LHCN-M2 (cell line): Measurements from ENCODE around the gene EPB41L2. TPM values are rescaled to one million over a fixed set of nuclear protein-coding genes. Genes with fewer than 3 reads are reported as not detected.
A peak's percentile ranks its signal among the peaks of the same experiment; 100 is the strongest.

Experiments
- DNase-seq: peaks from one replicate; pipeline ENCODE4 v3.0.0-alpha.2; 2012; ENCODE audit warnings: low read depth
- total RNA-seq: library from RNA; depleted of rRNA; stranded (reverse); fragments of >200 nt; gene quantifications from 2 replicates; pipeline ENCODE4 v1.2.3, GENCODE V29; 2014

EPB41L2 gene
- total RNA-seq, 1 experiment from 2014 or later = 26.2 TPM

- no peak for DNase-seq
These were observed 84.2 kb downstream of the EPB41L2 start for GRCh38 chr6:130978660-130979396.

DNA sequence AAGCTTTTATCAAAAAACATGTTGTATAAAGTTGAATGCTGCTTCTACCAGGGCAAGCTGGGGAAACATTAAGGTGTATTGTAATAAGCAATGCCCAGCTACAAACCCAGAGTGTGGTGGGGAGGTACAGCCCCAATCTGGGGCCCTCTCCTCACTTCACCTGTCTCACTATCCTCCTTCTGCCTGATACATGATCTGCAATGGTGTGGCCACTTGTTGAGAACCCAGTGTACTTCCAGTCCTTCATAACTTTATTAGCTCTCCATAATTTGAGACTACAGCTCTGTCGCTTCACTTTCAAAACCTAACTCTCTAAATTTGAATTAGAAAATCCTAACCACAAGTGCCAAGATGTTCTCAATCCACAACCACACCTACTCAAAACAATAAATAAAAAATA is 84.9 kb downstream of the EPB41L2 start:
- no peak for DNase-seq

DNA sequence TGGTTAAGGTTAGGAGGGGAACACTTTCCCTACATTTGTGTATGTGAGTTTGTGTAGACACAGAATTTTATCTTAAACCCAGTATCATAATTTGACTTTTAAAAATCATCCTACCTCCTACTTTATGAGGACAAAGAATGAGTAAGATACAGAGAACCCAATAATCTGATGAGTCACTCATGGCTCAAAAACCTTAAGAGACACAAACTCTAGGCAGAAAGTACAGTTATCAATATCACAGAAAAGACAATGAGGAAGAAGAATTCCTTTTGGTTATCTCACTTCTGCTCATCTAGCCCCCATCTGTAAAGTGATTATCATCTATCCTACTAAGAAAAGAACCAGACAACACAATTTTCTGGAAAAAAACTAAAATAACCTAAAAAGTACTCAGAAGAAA is 87.7 kb downstream of the EPB41L2 start:
- DNase-seq = peak; percentile 38

DNA sequence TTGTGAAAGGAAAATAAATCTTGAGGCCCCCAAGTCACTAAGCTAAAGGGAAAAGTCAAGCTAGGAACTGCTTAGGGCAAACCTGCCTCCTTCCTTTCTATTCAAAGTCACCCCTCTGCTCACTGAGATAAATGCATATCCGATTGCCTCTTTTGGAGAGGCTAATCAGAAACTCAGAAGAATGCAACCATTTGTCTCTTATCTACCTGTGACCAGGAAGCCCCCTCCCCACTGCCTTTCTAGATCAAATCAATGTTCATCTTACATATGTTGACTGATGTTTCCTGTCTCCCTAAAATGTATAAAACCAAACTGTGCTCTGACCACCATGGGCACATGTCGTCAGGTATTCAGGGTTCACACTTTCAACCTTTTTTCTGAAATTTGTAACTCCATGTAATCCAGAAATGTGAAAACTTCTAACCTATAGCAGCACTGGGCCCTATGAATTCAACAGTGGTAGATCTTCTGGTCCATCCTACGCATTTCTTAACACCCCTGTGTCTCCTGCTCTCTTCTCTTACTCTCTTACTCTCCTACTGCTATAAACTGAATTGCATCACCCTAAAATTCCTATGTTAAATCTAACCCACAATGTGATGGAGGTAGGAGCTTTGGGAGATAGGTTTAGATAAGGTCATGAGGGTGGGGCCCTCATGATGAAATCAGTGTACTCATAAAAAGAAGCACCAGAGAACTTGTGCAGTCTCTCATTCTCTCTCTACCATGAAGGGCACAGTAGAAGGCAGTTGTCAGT is 89.3 kb downstream of the EPB41L2 start:
- no peak for DNase-seq

DNA sequence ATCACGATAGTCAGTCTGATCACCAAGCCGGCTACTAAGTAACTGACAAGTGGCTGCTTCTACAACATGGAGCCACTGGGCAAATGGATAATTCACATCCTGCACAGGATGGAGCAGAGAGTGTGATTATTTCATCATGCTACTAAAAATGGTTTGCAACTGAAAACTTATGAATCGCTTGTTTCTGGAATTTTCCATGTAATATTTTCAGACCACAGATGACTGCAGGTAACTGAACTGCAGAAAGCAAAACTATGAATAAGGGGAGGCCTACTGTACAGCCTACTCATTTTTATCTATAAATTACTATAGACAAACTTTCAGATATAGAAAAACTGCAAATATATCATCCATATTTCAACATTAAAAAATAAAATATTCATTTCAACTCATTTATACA is 91.5 kb downstream of the EPB41L2 start:
- no peak for DNase-seq

- no peak for DNase-seq
These were observed 92.1 kb downstream of the EPB41L2 start for GRCh38 chr6:130970839-130971410.

DNA sequence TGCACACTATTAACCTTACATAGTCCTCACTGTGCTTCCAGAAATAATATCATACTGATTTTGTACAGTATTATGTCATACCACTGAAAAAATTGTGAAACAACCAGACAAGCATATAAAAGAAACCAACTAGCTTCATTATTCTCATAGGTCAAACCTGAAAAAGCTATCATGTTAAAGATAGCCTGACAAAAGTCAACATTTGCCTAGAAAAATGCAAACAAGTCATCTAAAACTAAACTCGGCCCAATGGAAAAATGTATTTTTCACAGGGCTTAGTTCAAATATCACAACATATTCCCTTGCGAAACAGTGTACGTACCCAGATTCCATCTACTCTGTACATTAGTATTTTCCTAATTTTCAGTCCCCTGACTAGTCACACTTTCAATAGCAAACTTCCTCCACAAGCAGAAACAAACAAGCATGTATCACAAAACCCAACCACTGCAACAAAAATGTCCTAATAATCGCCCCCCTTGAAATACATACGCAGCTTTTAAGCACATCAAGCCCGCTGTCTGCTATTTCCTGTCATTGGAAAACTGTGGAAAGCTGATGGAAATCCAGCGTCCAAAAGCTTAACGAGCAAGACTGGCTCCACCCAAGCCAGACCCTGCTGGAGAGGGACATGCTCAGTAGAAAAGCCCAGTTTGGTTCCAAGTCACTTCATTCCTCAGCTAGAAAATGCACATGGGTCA is 93.1 kb downstream of the EPB41L2 start:
- DNase-seq = peak; percentile 69

DNA sequence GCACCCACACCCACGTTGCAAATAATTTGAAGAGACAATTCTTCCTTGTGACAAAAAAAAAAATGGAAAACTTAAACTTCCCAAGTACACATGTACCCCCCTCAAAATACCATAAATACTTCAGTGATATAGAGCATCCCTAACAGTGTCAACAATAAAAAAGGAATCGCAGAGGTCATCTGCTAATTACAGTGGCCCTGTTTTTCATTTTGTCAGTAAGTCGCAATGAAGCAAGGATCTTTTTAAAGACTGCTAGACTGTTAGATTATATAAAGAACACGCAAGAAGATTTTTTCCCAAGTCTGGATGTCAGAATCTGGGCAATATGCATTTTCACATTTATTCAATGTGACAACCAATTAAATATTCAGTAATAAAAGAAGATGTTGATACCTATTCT is 93.9 kb downstream of the EPB41L2 start:
- DNase-seq = no peak

- peak; percentile 37 for DNase-seq
These were observed 94.6 kb downstream of the EPB41L2 start for GRCh38 chr6:130968476-130968875.

- DNase-seq = peak; percentile 75
These were observed 95.3 kb downstream of the EPB41L2 start for GRCh38 chr6:130967502-130968445.

DNA sequence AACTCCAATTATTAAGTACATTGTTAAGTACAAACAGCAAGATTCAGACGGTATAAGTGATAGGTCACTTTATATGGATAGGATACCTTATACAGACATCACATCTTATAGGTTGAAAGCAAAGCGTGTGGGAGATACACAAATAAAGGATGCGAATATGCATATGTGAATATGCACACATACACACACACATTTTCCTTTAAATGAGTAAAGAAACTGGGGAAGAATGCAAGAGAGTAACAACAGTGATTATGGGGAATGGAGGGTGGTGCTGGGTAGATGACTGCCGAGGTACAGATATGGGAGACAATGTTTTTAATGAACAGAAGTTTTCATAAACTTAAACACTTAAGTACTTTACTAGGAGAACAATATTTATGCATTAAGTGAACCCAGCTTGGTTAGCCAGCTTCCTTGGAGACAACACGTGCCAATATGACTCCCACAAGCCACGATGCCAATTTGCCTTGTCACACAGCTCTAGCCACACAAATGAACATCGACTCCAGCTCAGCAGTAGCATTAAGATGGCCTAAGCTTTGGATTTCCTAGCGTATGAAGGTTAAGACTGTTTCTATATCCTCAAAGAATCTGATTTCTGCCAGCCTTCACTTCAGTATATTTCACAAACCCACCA is 96.6 kb downstream of the EPB41L2 start:
- peak; percentile 22 for DNase-seq

DNA sequence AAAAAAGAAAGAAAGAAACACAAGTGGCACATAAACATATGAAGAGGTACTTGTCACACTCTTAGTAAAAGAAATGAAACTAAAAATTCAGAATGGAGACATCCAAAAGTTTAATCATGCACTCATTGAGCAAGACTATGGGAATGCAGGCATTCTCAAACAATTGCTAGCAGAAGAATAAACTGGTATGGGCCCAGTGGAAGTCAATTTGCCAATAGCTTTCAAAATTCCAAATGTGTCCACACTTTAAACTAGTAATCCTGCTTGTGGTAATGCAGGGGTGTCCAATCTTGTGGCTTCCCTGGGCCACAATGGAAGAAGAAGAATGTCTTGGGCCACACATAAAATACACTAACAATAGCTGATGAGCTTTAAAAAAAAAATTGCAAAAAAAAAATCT is 97.4 kb downstream of the EPB41L2 start:
- DNase-seq = peak; percentile 63

DNA sequence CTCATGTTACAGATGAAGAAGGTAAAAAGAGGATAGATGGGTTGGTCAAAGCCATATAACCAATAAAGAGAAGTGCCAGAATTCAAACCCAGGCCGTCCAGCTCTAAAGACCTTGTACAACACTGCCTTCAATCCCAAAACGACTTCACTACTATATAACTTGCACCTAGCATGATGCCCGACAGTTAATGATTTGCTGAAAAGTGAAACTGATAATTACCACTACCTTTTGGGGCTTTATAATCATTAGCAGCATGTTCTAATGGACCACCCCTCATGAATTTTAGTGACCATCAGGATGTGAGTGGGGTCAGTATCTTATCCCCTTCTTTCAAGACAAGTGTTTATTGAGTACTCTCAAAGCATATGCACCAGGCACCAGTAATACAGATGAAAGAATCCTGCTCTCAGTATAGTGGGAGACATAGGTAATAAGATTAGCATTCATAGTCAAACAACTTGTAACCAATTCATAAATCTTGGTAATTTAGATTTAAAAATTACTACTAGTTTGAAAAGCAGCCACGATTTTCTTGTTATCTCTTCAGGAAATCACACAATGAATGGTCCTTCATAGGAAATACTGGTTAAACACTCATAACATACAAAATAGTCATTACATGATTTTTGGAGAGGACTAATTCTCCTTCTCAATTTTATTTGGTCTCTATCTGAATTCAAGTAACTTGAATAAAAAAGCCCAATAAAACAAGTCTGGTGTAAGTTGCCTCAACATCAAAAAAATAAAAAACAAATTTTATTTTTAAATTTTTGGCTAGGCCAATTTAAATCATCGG is 98.0 kb downstream of the EPB41L2 start:
- DNase-seq = no peak

DNA sequence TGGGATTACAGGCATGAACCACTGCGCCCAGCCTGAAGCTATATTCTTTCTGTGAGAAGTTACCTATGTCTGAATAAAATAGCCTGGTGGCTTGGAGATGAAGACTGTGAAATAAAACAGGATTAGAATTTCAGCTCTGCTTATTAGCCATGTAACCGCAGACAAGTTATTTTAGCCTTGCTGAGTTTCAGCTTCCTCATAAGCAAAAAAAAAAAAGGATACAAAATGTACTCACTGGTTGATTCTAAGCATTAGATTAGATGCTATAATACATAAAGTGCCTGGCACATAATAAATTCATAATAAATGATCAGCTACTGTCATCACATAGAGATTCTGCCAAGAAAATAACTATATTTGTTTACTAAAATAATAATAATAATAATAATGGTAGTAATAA is 98.8 kb downstream of the EPB41L2 start:
- DNase-seq = no peak

DNA sequence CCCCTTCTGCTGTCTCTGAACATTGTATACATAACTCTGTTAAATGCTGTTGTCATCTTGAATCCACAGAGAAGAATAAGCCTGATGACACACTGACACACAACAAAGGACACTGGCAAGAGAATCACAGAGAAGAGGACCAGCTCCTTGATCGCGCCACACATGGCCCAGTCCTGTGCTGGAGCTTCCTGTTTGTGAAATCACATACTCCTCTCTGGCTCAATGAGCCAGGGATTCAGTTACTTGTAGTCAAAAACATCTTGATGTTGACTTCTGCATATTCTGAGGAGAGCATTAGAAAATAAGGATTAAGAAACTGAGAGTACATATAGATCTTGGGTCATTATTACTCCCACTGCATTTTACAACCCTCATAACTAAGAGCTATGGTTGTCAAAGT is 100.1 kb downstream of the EPB41L2 start:
- DNase-seq = no peak

GRCh38 chr6:130961148-130961547 is 101.9 kb downstream of the EPB41L2 start:
- no peak for DNase-seq

DNA sequence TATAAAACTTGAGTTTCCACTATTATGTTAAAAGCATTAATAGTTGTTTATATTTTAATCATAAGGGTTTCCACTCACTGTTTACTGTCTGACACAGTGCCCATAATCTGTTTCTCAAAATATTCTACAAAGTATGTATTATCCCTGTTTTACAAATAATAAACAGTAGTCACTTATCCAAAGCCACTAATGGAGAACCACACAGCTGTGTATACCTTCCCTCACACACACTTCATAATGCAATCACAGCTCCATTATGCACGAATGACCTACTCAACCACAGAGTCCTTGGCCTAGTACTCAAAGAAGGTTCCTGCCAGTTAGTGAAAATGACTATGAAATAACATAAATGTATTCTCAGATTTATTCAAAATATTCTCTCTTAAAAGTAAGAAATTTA is 103.1 kb downstream of the EPB41L2 start:
- DNase-seq = no peak

- DNase-seq = peak; percentile 71
These were observed 104.6 kb downstream of the EPB41L2 start for GRCh38 chr6:130958468-130958867.

GRCh38 chr6:130955755-130956154 is 107.3 kb downstream of the EPB41L2 start:
- no peak for DNase-seq

GRCh38 chr6:130949553-130949952 is 113.5 kb downstream of the EPB41L2 start:
- no peak for DNase-seq
